HepG2 (cell line): ENCODE results near the gene NAT10. TPM values are rescaled to one million over a fixed set of nuclear protein-coding genes. Genes with fewer than 3 reads are reported as not detected.

Source experiments
- ATAC-seq: fragments of 200-7000 bp; cut with Tn5 transposase; 3 replicates; pipeline ENCODE4 v1.9.1; 2020; ENCODE audit warnings: mild to moderate bottlenecking, moderate library complexity
- BruUV-seq: library from RNA; stranded (reverse); fragments of 400-500 nt; replicated peaks from 2 replicates; lab custom pipeline; 2021; lab: Mats Ljungman, UMichigan
- CTCF ChIA-PET: fragments of 300-600 bp; formaldehyde crosslinking; extraction: SDS; loops from one replicate; lab custom pipeline; 2021; ENCODE audit warnings: low total read pairs, inconsistent platforms, low intra/inter-chr PET ratio; lab: Yijun Ruan, JAX
- POLR2A ChIA-PET: fragments of 350-600 bp; sonication (Branson Sonifier 250); formaldehyde crosslinking; loops from one replicate; lab custom pipeline; 2020; ENCODE audit warnings: antibody characterized with exemption, inconsistent platforms; lab: Yijun Ruan, JAX
- DNase-seq: peaks from one replicate; pipeline ENCODE4 v3.0.0-alpha.2; 2015; ENCODE audit warnings: low spot score
- FAIRE-seq: peaks from 3 replicates; lab custom pipeline; 2011; peaks lifted over from hg19 to GRCh38; lab: Jason Lieb, UNC
- H2AFZ ChIP-seq: one replicate; pipeline ENCODE4 v1.6.1; 2011; ENCODE audit warnings: low read length, inconsistent platforms
- H3K27ac ChIP-seq: fragments of 300-600 bp; 3 replicates; pipeline ENCODE4 v1.8.0; 2011; ENCODE audit warnings: mixed run types, mild to moderate bottlenecking, mixed read lengths, low read length, inconsistent platforms; ENCODE audit not compliant: insufficient read depth; ENCODE audit errors: extremely low read length
- H3K27me3 ChIP-seq, 2 experiments: fragments of 200-600 bp in 1 of 2; 2 replicates in 1 of 2; 3 replicates in 1 of 2; pipeline versions ENCODE4 v1.6.0 to v1.8.0; 2011; ENCODE audit warnings: low read length in 2 of 2, mild to moderate bottlenecking in 2 of 2, moderate library complexity in 2 of 2, inconsistent platforms in 1 of 2; ENCODE audit not compliant: insufficient read depth in 2 of 2, control insufficient read depth in 1 of 2
- H3K36me3 ChIP-seq, 2 experiments: fragments of 200-600 bp in 1 of 2; replicated peaks in 1 of 2; 2 replicates in 1 of 2; 3 replicates in 1 of 2; pipeline versions ENCODE4 v1.5.1 to v1.8.0; 2011; ENCODE audit warnings: low read length in 2 of 2, inconsistent platforms in 1 of 2; ENCODE audit not compliant: insufficient read depth in 2 of 2, control insufficient read depth in 1 of 2
- H3K4me1 ChIP-seq: 2 replicates; pipeline ENCODE4 v1.5.1; 2012; ENCODE audit warnings: low read length, inconsistent platforms; ENCODE audit not compliant: insufficient read depth
- H3K4me2 ChIP-seq: 2 replicates; pipeline ENCODE4 v1.6.0; 2011; ENCODE audit warnings: low read depth, low read length, inconsistent platforms
- H3K4me3 ChIP-seq, 3 experiments: fragments of 200-600 bp in 1 of 3; sonication (generic), shearing (Covaris generic) in 1 of 3; replicated peaks in 1 of 3; 2 replicates each; pipeline ENCODE4 v1.5.1; 2011 to 2016; ENCODE audit warnings: low read length in 3 of 3, inconsistent platforms in 2 of 3, low read depth in 2 of 3, mild to moderate bottlenecking in 2 of 3, control low read depth in 1 of 3, mixed read lengths in 1 of 3; ENCODE audit not compliant: insufficient read depth in 1 of 3
- H3K79me2 ChIP-seq: one replicate; pipeline ENCODE4 v1.6.1; 2011; ENCODE audit warnings: low read length, inconsistent platforms; ENCODE audit not compliant: insufficient read depth
- H3K9ac ChIP-seq: 2 replicates; pipeline ENCODE4 v1.6.0; 2011; ENCODE audit warnings: mild to moderate bottlenecking, low read depth, low read length, inconsistent platforms; ENCODE audit not compliant: insufficient read depth
- H3K9me3 ChIP-seq: 2 replicates; pipeline ENCODE4 v1.5.1; 2012; ENCODE audit warnings: mild to moderate bottlenecking, low read length
- H4K20me1 ChIP-seq: 2 replicates; pipeline ENCODE4 v1.6.0; 2011; ENCODE audit warnings: inconsistent platforms, mild to moderate bottlenecking, low read length, moderate library complexity; ENCODE audit not compliant: insufficient read depth
- ATF6 ChIP-seq: sonication (generic); formaldehyde crosslinking; conservative IDR thresholded peaks from 2 replicates; pipeline ENCODE4 v1.4.0; 2020; ENCODE audit warnings: missing genetic modification reagents
- LBX2 ChIP-seq: sonication (generic); formaldehyde crosslinking; IDR thresholded peaks from 2 replicates; pipeline ENCODE4 v1.5.0; 2020; ENCODE audit warnings: missing genetic modification reagents, mild to moderate bottlenecking, borderline replicate concordance
- POLR2A ChIP-seq, 2 experiments: IDR thresholded peaks; 2 replicates each; pipeline ENCODE4 v1.6.1; 2011; ENCODE audit warnings: low read depth in 2 of 2, low read length in 2 of 2, mild to moderate bottlenecking in 1 of 2, moderate library complexity in 1 of 2; ENCODE audit not compliant: insufficient read depth in 1 of 2
- RORA ChIP-seq: sonication (generic); formaldehyde crosslinking; IDR thresholded peaks from 2 replicates; pipeline ENCODE4 v1.5.0; 2020; ENCODE audit warnings: mild to moderate bottlenecking, missing genetic modification reagents, moderate library complexity
- WGBS: methylation state at CpG from one replicate; pipeline ENCODE4 v1.1.6; 2017; ENCODE audit warnings: low lambda C conversion rate; 5-methylcytosine and 5-hydroxymethylcytosine counted together
- in situ Hi-C: cut with HindIII; loops from 2 replicates; pipeline ENCODE4 v1.10.0; 2017; ENCODE audit warnings: low pct_unique_long_range_greater_than_20kb; ENCODE audit not compliant: extremely low pct_ligation_motif_present
- intact Hi-C: fragments of 100-400 bp; cut with micrococcal nuclease; formaldehyde crosslinking; loops from one replicate; pipeline ENCODE4 v1.10.0; 2022; ENCODE audit not compliant: unreplicated experiment
- polyA plus RNA-seq, 8 experiments: library from polyadenylated mRNA; depleted of rRNA in 3 of 8; stranded (reverse) in 7 of 8; unstranded in 1 of 8; fragments of >200 nt; fragmentation: Illumina TruSeq in 4 of 8; extraction: Trizol in 4 of 8; gene quantifications; 2 replicates each; pipeline versions ENCODE4 v1.2.1 to v1.2.3, GENCODE V29; 2011 to 2016; ENCODE audit warnings: low read depth in 4 of 8, missing spikeins in 1 of 8, mixed read lengths in 1 of 8; ENCODE audit not compliant: insufficient read depth in 1 of 8
- total RNA-seq, 5 experiments: library from RNA; depleted of rRNA; stranded (reverse); fragments of >200 nt; fragmentation: Illumina TruSeq; extraction: Trizol; gene quantifications; 2 replicates each; pipeline ENCODE4 v1.2.3, GENCODE V29; 2016; ENCODE audit warnings: low read depth in 1 of 5

NAT10 gene
- total and polyA plus RNA-seq, 2 of the 13 experiments (the other 11 are each of a cell fraction or from before 2014, with no cell fraction given) = 33.9 to 51.9 TPM

- POLR2A ChIA-PET = no interaction called here
- CTCF ChIA-PET = no interaction called here
Measured at GRCh38 chr11:34155057-34155756, 49.8 kb downstream of the NAT10 start.

More at GRCh38 chr11:34155057-34155756, 49.8 kb downstream of the NAT10 start:
- DNase-seq (no peak), ATAC-seq (no peak), FAIRE-seq (no peak)
- Histone ChIP-seq H2AFZ (no peak overlapping the region), H3K9ac (no peak overlapping the region), H4K20me1 (no peaks in the 10 kb centered on the region), H3K4me1 (no peaks in the 10 kb centered on the region), H3K4me2 (no peak overlapping the region), H3K4me3 (no peak overlapping the region), H3K9me3 (no peaks in the 10 kb centered on the region), H3K79me2 (no peaks in the 10 kb centered on the region), H3K36me3 (peaks cover 18 to 33% of the 10 kb centered on the region in 2 experiments), H3K27me3 (no peaks in the 10 kb centered on the region), H3K27ac (no peak overlapping the region)
- no peak for TF ChIP-seq RORA
- no peak for TF ChIP-seq ATF6 (CRISPR knock-in tag)
- TF ChIP-seq LBX2 (CRISPR knock-in tag) = no peak
- 0 out of 4 replicates have a peak, but pooled peaks of 1 of the 2 experiments have one; percentile 20 for TF ChIP-seq POLR2A (IDR thresholded peaks at IDR 0.05; ENCODE audit: insufficient read depth in 1 of 2, low read depth in 2 of 2, low read length in 2 of 2)
- intact Hi-C loops (no loop called here), in situ Hi-C loops (loop anchor here (25.0 kb wide), 1 partner anchor 757 kb away; the partner anchor contains the start of genes APIP and PDHX)
- WGBS = 96% methylated on average over 15 of the region's 15 CpGs
- BruUV-seq = no TSS peak
